ENCODE data around the gene RMI2.

RMI2 gene

GRCh38 chr16:11310634-11310977, 34.7 kb upstream of the RMI2 start:
- no peak for DNase-seq

GRCh38 chr16:11310997-11311561, 34.2 kb upstream of the RMI2 start:
- peak; percentile 61 for DNase-seq

- DNase-seq = peak; percentile 20
Measured at GRCh38 chr16:11312718-11313492, 32.4 kb upstream of the RMI2 start.

DNA sequence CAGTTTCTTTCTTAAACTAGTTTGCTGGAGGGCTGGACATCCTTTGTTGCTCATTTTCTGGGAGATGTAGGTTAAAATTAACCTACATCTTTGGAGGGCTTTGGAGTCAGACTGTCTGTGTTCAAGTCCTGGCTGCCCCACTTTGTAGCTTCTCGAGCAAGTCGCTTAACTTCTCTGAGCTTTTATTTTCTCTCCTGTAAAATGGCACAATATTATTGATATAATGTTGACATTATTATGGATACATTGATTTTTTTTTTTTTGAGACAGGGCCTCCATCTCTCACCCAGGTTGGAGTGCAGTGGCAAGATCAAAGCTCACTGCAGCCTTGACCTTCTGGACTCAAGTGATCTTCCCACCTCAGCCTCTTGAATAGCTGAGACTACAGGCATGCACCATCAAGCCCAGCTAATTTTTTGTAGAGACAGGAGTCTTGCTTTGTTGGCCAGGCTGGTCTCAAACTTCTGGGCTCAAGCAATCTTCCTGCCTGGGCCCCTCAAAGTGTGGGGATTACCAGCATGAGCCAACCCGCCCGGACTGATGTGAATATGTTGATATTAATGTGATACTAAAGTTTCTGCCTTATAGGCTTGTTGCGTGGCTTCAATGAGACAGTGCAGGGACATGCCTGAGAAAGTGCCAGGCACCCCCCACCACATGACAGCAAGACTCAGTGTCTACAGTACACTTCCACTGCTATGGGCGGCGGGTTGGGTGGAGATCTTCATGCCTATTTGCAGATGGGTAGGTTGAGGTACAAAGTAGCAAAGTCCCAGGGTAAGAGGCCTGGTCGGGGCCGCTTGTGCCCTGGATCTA, 31.6 kb upstream of the RMI2 start:
- DNase-seq = no peak

DNA sequence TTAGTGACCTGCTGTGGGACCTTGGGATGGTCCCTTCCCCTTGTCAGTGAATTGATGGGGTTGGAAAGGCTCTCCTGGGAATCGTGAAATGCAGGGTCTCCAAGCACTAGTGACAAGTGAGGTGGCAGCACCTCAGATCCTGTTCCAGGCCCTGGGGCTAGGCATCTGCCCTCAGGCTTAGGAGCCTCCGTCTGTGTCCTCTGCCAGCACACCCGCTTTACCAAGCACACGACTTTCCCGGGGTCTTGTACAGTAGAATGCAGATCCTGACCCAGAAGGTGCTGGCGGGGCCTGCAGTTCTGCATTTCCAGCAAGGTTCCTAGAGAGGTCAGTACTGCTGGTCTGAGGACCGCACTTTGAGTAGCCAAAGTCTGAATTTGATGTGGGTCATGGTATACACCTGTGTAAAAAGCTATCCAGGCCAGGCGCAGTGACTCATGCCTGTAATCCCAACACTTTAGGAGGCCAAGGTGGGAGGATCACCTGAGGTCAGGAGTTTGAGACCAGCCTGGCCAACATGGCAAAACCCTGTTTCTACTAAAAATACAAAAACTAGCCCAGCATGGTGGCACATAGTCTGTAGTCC, 30.9 kb upstream of the RMI2 start:
- no peak for DNase-seq

DNA sequence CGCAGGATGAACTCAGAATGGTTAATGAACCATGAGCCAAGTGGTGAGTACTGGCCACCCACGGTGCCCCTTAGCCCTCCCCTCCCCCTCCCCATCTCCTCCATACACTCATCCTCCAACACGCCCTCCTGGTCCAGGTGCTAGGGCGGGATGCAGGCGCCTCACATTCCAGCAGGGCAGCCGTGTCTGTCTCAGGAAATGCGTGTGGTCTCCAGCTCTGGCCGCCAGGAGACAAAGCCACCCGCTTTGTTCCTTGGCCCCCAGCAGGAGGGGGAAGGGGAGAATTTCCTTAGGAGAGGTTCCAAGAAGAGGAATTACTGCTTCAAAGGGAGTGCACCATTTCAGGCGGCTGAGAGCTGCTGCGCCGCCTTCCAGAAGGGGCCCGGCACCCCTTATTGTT, 29.7 kb upstream of the RMI2 start:
- no peak for DNase-seq

- no peak for DNase-seq
Measured at GRCh38 chr16:11316331-11317015, 28.8 kb upstream of the RMI2 start.

DNA sequence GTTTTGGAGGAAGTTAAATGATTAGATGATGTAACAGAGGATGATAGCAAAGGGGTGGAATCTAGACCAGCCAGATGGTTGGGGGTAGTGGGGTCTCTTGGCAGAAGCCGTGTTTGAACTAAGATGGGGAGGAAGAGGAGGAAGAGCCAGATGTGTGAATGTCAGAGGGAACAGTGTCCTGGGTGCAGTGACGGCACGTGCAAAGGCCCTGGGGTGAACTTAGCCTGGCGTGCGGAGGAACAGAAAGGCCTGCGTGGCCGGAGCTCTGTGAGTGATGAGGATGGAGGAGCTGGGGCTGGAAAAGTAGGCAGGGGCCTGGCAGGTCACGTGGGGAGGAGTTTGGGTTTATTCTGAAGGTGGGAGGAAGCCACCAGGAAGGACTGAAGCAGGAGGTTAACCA, 26.4 kb upstream of the RMI2 start:
- DNase-seq = no peak

DNA sequence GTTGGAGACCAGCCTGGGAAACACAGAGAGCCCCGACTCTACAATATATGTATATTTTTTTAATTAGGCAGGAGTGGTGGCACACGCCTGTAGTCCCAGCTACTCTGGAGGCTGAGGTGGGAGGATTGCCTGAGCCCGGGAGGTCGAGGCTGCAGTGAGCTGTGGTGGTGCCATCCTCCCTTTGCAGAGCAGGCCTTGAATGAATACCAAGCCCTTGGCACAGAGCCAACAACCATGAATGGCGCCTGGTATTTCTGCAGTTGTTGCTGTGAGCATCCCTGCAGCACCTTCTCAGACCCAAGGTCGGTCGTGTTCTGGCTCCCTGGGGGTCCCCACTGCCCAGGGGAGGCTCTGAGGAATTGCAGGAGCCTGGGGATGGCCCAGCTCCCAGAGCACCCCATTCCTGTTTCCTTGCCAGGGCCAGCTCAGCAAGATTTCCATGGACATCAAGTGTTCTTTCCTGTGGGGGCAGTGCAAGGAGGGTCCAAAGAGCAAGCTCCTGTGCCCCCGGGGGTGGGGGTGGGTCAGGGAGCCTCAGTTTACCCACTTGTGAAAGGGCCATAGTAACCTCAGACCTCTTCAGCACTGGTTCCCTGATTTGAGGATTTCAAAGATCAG, 25.6 kb upstream of the RMI2 start:
- no peak for DNase-seq

GRCh38 chr16:11320170-11320569, 25.1 kb upstream of the RMI2 start:
- DNase-seq = no peak

- no peak for DNase-seq
Measured at GRCh38 chr16:11321662-11322061, 23.6 kb upstream of the RMI2 start.

GRCh38 chr16:11322823-11323222, 22.4 kb upstream of the RMI2 start:
- no peak for DNase-seq

DNA sequence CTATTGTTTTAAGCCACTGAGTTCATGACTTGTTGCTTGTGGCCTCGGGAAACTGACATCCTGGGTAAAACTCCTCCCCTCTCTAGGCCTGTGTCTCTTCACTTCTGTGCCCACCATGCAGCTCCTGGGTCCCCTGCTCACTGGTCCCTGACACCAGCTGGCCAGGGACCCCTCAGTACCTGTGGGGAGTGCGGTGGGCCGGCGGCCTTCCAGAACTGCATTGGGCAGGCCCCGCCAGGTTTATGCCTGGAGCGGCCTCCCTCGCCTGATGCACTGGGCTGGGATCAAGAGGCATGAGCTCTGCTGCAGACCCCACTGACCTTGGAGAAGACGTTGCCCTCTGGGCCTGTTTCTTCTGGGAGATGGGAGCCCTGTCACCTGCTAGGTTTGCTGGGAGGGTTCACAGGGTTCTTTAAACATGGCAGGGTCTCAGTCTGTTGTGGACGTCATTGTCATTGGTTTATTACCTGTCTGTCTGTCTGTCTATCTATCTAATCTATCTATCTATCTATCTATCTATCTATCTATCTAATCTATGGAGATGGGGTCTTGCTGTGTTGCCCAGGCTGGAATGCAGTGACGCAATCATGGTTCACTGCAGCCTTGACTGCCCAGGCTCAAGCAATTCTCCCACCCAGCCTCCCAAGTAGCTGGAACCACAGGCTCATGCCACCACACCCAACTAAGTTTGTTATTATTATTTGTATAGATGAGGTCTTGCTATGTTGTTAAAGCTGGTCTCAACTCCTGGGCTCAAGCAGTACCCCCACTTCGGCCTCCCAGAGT, 21.5 kb upstream of the RMI2 start:
- no peak for DNase-seq

GRCh38 chr16:11325404-11326083, 19.7 kb upstream of the RMI2 start:
- no peak for DNase-seq

- DNase-seq = no peak
Measured at GRCh38 chr16:11326084-11326736, 19.0 kb upstream of the RMI2 start.

- DNase-seq = no peak
Measured at GRCh38 chr16:11326737-11327276, 18.5 kb upstream of the RMI2 start.

DNA sequence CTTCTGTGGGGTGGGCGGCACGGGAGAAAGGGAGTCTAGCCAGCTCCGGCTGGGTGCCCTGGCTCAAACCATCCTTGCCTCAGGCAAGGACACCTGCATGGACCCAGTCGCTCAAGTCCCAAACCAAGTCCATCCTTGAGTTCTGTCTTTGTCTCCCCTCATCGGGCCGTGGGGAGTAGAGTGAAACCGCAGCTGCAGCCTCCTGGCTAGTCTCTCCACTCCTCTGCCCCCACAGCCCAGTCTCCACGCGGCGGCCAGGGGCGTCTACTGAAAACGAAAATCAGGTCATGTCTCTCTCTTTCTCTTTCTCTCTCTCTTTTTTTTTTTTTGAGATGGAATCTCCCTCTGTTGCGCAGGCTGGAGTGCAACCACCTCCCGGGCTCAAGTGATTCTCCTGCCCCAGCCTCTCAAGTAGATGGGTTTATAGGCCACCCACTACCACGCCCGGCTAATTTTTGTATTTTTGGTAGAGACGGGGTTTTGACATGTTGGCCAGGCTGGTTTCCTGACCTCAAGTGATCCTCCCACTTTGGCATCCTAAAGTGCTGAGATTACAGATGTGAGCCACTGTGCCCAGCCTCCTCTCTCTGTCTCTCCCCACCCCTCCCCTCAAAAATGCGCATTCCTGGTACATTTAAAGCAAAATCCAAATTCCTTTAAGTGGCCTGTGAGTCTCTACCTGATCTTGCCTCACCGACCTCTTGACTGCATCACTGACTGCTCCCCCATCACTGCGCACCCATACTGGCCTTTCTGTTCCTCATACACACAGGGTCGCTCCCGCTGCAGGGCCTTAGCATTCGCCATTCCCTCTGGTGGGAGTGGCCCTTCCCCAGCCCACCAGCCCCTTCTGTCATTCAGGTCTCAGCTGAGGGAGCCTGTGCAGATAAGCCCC, 17.7 kb upstream of the RMI2 start:
- DNase-seq = no peak

GRCh38 chr16:11328172-11329070, 16.8 kb upstream of the RMI2 start:
- peak; percentile 66 for DNase-seq
